Cardiac fibroblast (primary cell): Measurements from ENCODE around the gene ESYT2.

ENCODE experiments used
- DNase-seq, 2 donors: peaks; one replicate each; pipeline versions ENCODE4 v3.0.0 to v3.0.0-alpha.2; 2010; ENCODE audit warnings: low read depth in 2 of 2
- H3K4me3 ChIP-seq, 2 donors: replicated peaks in 1 of 2; 1 replicate in 1 of 2; 2 replicates in 1 of 2; pipeline ENCODE4 v1.5.1; 2011; ENCODE audit warnings: low read depth in 2 of 2, low read length in 2 of 2, mild to moderate bottlenecking in 2 of 2, moderate library complexity in 1 of 2
- CTCF ChIP-seq: IDR thresholded peaks from one replicate; pipeline ENCODE4 v1.5.1; 2011; ENCODE audit warnings: low read depth, mild to moderate bottlenecking, low read length, inconsistent platforms

ESYT2 gene

GRCh38 chr7:158776474-158776873 is 52.8 kb downstream of the ESYT2 start:
- no peak for TF ChIP-seq CTCF
- DNase-seq: no peak
- no peak overlapping the region for H3K4me3 ChIP-seq

- no peak overlapping the region for H3K4me3 ChIP-seq
- peak in 1 of 2 donors; percentile 22 for DNase-seq
- TF ChIP-seq CTCF: no peak
Measured at GRCh38 chr7:158774952-158775351, 54.4 kb downstream of the ESYT2 start.

GRCh38 chr7:158772916-158773315 is 56.4 kb downstream of the ESYT2 start:
- no peak overlapping the region for H3K4me3 ChIP-seq
- TF ChIP-seq CTCF: no peak
- DNase-seq: no peak

- no peak overlapping the region for H3K4me3 ChIP-seq
- DNase-seq: no peak
- TF ChIP-seq CTCF: no peak
Measured at GRCh38 chr7:158771213-158771834, 58.0 kb downstream of the ESYT2 start.

GRCh38 chr7:158767707-158768106 is 61.6 kb downstream of the ESYT2 start:
- DNase-seq: no peak
- H3K4me3 ChIP-seq: no peak overlapping the region
- no peak for TF ChIP-seq CTCF

GRCh38 chr7:158766570-158767281 is 62.6 kb downstream of the ESYT2 start:
- DNase-seq: no peak
- no peak for TF ChIP-seq CTCF
- H3K4me3 ChIP-seq: no peak overlapping the region

GRCh38 chr7:158765020-158765419 is 64.3 kb downstream of the ESYT2 start:
- no peak for DNase-seq
- no peak overlapping the region for H3K4me3 ChIP-seq
- TF ChIP-seq CTCF: no peak
